Stimulated activated CD4-positive, alpha-beta T cell treated with anti-CD3 and anti-CD28 coated beads, Interleukin-1b, Interleukin-23, amount 100 ng/mL, for 24 hours (primary cell): ENCODE data around the gene PDZK1IP1.
"Not testable (repeated sequence)": the region's sequence is repeated elsewhere in the genome, so short reads cannot be mapped to it uniquely, and the experiment has no call there.

Source experiments
- DNase-seq, 4 experiments: peaks; one replicate each; pipeline ENCODE4 v3.0.0-alpha.2; 2020; ENCODE audit warnings: low read depth in 4 of 4, low spot score in 1 of 4

The PDZK1IP1 gene

GRCh38 chr1:47198214-47198613 lies 8.4 kb upstream of the PDZK1IP1 start:
- no peak for DNase-seq

- DNase-seq, result no peak
Measured at GRCh38 chr1:47196622-47197021, 6.8 kb upstream of the PDZK1IP1 start.

GRCh38 chr1:47195981-47196380 lies 6.1 kb upstream of the PDZK1IP1 start:
- DNase-seq, result not testable (repeated sequence)

DNA sequence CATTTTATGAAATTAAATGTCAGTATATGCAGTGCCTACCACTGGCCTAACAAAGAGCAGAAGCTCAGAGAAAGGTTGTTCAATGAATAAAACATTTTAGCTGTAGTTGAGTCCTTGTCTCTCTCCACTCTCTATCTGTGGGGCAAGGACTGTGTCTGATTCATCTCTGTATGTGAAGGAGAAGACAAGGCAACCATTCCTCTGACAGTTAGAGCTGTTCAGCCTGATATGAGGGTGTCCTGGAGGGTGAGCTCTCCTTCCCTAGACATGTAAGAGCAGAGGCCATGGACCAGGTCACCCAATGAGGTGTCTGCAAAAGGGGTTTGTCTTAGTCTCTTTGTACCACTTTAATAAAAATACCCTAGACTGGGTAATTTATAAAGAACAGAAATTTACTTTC lies 4.5 kb upstream of the PDZK1IP1 start:
- no peak for DNase-seq

- not testable (repeated sequence) for DNase-seq
Measured at GRCh38 chr1:47193496-47193895, 3.7 kb upstream of the PDZK1IP1 start.

DNA sequence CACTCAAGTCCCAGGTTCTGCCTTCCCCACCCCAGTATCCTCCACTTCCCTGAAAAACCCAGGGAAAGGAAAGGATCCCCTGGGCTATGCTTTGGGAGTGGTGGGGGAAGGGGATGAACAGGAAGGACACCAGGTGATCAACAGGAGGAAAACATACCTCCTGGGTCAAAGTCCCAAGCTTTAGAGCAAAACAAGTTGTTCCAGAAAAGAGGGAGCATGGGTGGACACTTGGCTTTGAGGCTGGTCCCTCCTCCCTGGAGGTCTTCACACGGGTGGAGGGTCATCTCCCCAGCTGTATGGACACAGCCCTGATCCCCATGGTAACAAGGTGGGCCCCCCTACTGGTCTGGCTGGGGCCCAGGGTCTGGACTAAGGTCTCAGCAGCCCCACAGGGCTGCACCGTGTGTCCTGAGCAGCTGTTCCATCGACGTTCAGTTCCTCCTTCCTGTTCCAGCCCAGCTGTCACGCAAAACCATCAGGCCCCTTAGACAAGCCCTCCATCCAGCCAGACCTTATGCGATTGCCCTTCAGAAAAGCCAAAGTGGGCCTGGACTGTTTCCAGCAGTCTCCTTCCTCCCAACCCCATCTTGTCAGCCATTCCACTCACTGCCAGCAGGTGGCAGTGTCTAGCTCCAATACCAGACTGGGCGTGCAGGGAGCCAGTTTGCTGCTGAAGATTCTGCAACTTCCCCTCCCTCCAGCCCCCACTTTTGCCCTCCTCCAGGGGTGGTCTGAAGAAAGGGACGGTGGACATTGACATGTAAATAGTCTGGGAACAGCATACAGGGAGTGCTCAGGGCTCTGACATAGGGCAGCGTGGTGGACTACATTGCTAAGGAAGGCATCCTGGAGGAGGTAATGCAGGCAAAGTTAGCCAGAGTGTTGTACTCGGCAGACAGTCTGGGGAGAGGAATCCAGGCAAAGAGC lies 2.9 kb upstream of the PDZK1IP1 start:
- peak; percentile 21 to 56 (median 50) for DNase-seq

DNA sequence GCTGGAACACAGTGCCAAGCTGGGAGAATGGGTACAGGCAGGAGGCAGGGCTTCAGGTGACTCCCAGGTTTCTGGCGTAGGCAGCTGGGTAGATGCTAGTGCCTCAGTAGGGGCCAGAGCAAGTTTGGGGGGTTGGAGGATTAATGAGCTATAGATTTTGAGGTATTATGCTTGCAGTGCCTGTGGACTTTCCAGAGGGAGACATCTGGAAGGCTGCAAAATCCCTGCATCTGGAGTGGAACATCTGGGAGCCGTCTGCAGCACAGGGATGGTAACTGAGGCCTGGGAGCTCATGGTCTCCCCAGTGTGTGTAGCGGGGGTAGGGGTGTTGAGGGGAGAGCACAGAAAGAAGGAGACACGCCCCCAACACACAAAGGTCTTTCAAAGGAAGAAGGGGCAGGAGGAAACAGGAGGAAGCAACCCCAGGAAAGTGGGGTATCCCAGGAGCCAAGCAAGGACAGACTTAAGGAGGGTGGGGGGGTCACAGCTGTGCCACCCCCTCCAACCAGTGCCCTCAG lies 2.2 kb upstream of the PDZK1IP1 start:
- DNase-seq, result no peak

DNA sequence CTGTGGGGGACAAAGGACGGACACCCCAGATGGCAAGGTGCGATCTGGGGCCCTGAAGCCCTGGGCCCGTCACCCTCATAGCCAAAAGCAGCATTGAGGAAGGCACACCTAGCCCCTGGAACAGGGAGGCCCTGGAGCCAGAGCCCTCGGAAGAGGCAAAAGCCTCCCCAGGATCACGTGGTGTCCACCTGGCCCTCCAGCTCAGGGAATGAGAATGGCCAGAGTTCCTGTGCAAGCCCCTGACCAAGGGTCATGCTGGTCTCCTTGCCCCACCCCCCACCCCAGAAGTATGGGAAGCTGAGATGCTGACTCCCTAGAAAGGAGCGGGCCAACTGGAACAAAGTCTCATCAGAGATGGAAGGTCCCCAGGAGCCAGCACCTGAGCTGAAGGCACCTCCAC lies 1.0 kb upstream of the PDZK1IP1 start:
- DNase-seq, result no peak

DNA sequence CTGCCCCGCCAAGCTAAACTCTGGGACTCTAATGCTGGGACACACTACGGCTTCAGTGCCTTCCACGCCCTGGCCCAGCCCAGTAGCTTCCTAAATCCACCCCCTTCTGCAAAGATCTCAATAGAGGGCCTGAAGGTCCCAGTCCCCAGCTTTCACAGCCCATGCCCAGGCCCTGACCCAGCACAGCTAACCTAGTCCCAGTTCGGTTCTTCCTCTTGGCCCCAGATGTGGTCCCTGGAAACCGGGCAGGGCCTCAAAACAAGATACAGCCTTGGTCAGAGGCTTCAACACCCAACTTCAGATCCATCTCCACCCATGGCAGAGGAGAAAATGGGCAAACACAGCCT lies 646 bp upstream of the PDZK1IP1 start:
- no peak for DNase-seq

GRCh38 chr1:47188791-47189785 lies 748 bp downstream of the PDZK1IP1 start:
- no peak for DNase-seq

- no peak for DNase-seq
Measured at GRCh38 chr1:47187926-47188250, 1.9 kb downstream of the PDZK1IP1 start.

DNA sequence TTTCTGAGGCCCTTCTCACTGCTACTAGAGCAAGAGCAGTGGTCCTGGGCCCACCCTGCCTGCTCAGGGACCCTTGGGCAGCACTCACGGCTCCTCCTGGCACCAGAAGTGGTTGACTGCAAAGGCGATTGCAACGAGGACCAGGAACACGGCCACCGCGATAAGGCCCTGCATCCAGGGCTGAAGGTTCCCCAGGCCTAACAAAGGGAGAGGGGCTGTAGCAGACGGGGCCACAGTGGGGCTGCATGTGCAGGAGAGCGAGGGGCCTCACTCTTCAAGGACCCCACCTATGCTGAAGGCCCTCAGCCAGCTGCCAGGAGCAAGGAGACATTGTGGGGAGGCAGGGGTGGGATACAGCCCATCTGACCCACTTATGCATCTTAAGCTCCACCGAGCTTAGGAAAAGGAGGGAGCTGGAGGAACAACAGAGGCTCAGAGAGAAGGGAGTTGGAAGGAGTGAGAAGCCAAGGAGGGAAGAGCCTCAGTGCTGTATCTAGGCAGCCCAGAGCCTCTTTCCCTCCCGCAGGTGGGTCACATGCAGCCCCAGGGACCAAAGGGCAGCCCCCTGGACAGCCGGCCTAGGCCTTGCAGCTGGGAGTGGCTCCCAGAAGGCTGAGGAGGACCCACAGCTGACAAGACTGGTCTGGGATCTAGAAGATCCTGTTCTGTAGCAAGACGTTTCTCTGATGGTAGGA lies 2.5 kb downstream of the PDZK1IP1 start:
- DNase-seq, result no peak

GRCh38 chr1:47186267-47187185 lies 3.3 kb downstream of the PDZK1IP1 start:
- no peak for DNase-seq

DNA sequence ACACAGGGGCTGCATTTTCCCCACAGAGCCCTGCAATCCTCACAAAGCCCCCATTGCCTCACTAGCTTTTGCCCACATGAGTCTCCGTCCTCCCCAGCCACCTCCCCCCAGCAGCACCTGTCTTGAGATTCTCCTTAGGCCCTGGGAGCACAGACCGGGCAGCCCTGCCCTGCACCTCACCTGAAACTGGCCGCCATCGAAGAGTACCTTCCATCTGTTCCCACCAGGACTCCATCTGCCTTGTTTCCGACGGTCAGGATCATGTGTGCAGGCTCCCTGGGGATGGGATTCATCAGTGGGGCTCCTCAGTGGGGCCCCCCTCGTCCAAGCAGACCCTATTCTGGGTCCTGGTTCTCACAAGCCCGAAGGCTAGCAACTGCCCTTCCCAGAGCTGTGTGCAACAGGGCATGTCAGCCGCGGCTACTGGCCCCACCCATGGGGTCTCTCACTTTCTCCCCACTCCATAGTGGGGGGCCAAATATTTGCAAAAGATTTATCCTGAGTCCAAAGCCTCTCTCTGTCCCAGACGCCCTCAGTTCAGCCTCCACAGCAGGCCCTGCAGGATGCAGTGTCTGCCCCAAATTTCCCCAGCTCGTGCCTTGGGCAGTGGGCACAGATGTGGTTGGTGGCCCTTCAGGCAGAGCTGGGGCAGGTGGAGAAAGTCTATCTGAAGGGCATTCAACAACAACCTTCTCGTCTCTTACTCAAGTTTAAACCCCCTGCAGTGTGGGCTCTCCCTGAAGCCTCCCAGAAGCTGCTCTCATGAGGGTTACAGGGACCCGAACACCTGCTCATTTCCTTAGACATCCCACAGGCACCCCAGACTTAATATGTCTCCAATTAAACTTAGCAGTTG lies 4.8 kb downstream of the PDZK1IP1 start:
- no peak for DNase-seq

- DNase-seq, result no peak
Measured at GRCh38 chr1:47184090-47184821, 5.6 kb downstream of the PDZK1IP1 start.

GRCh38 chr1:47183308-47184089 lies 6.3 kb downstream of the PDZK1IP1 start:
- DNase-seq, result no peak

DNA sequence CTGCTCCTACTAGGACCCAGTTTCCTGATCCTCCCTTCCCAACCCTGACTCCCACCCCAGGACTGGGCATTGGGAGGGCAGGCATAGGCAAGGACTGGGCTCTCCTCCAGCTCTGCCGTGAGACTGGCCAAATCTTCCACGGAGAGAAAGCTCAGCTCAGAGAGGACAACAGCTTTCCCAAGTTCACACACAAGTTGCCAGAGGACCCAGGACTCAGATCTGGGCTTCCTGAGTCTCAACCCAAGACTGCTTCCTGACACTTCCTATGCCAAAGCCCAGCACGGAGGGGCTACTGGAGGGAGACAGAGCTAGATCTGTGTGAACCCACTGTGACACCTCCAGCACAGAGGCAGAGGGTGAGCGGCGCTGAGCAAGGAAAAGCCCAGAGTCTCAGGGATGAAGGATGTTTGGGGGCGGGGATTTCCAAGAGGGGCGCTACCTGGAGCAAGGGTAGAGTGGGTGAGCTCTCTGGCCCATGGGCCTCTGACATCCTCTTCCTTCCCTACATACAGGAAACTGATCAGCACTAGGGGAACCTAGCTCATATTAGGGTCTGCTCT lies 7.1 kb downstream of the PDZK1IP1 start:
- DNase-seq, result no peak
